Lung (tissue), 12 donors: ENCODE results near the gene TSEN15. TPM values are rescaled to one million over a fixed set of nuclear protein-coding genes. Genes with fewer than 3 reads are reported as not detected.
A peak's percentile ranks its signal among the peaks of the same experiment; 100 is the strongest.

Experiments used
- ATAC-seq: fragments of 200-7000 bp; cut with Tn5 transposase; one replicate; pipeline ENCODE4 v1.9.1; 2020; ENCODE audit warnings: moderate number of reproducible peaks; ENCODE audit not compliant: insufficient read depth, low FRiP score
- DNase-seq, 3 donors: peaks; one replicate each; pipeline ENCODE4 v3.0.0-alpha.2; 2013 to 2017
- H3K27ac ChIP-seq, 2 donors: one replicate each; pipeline ENCODE4 v1.5.1; 2013; ENCODE audit warnings: mild to moderate bottlenecking in 2 of 2, moderate library complexity in 2 of 2, control low read depth in 1 of 2, inconsistent platforms in 1 of 2, low read depth in 1 of 2, low read length in 1 of 2
- H3K27me3 ChIP-seq, 3 donors: one replicate each; pipeline ENCODE4 v1.5.1; 2013; ENCODE audit warnings: low read length in 2 of 3; ENCODE audit not compliant: control insufficient read depth in 3 of 3, insufficient read depth in 3 of 3
- H3K36me3 ChIP-seq, 4 donors: one replicate each; pipeline ENCODE4 v1.5.1; 2013; ENCODE audit warnings: low read length in 4 of 4, mild to moderate bottlenecking in 1 of 4, moderate library complexity in 1 of 4; ENCODE audit not compliant: control insufficient read depth in 4 of 4, insufficient read depth in 4 of 4
- H3K4me1 ChIP-seq, 5 donors: one replicate each; pipeline ENCODE4 v1.5.1; 2013; ENCODE audit warnings: low read length in 5 of 5, mild to moderate bottlenecking in 2 of 5, moderate library complexity in 1 of 5; ENCODE audit not compliant: control insufficient read depth in 5 of 5, insufficient read depth in 5 of 5
- H3K4me3 ChIP-seq: one replicate; pipeline ENCODE4 v1.5.1; 2013; ENCODE audit warnings: mild to moderate bottlenecking, control low read depth, moderate library complexity
- H3K9ac ChIP-seq, 2 donors: one replicate each; pipeline ENCODE4 v1.5.1; 2013; ENCODE audit warnings: low read length in 2 of 2, control low read depth in 1 of 2; ENCODE audit not compliant: insufficient read depth in 1 of 2
- H3K9me3 ChIP-seq, 4 donors: one replicate each; pipeline ENCODE4 v1.5.1; 2013; ENCODE audit warnings: low read length in 3 of 4, mild to moderate bottlenecking in 1 of 4, moderate library complexity in 1 of 4; ENCODE audit not compliant: control insufficient read depth in 4 of 4, insufficient read depth in 3 of 4
- WGBS, 2 donors: extraction: QIAGEN DNeasy Blood & Tissue Kit; methylation state at CpG; one replicate each; pipeline ENCODE4 v1.1.7; 2013; 5-methylcytosine and 5-hydroxymethylcytosine counted together
- polyA plus RNA-seq, 2 donors: library from polyadenylated mRNA; stranded (reverse); fragments of 200-250 nt; gene quantifications; one replicate each; pipeline ENCODE4 v1.2.1, GENCODE V29; 2013
- total RNA-seq, 2 donors: library from RNA; depleted of rRNA in 1 of 2; stranded (reverse); fragments of >200 nt in 1 of 2; gene quantifications; one replicate each; pipeline ENCODE4 v1.2.1, GENCODE V29; 2014 to 2021
- TF ChIP-seq, protein P1 (sequence below): IDR thresholded peaks from 2 replicates; pipeline ENCODE4 v1.5.1; 2012; ENCODE audit warnings: mild to moderate bottlenecking; ENCODE audit errors: control extremely low read depth, extremely low read depth
- donor health status: control.
- donor health status: control.
- donor health status: Bipolar disorder and iron deficiency.
- donor health status: healthy.
- donor health status: DM: yes; HTN: yes; CAD: no.

TSEN15 gene
- total and polyA plus RNA-seq, 4 donors = 18.8 to 32.8 (median 31.1) TPM

DNA sequence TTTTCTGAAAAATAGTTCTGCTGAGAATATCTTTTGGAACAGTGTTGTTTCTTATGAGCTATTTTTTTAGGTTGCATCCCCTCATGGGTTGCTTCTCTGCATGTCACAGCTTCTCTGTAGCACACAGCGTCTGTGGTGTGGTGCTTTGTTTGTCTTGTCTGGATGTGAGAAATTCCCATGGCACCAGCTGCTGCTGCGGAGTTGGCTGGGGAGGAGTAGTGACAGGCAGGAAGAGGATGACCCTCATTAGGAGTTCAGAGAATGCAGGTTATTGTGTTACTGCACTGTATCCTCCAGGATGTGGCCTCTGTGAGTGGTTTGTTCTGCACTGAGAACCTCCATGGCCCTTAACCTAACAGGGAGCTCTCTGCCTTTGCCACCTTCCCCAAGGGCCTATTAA, 64.8 kb downstream of the TSEN15 start:
- DNase-seq = peak; percentile 24 to 36 (median 25)
- Histone ChIP-seq H3K27ac (no peak overlapping the region), H3K9me3 (peaks cover 0 to 2% (median 0%) of the 10 kb centered on the region in 4 donors), H3K9ac (no peak overlapping the region), H3K27me3 (no peaks in the 10 kb centered on the region), H3K4me1 (peaks cover 0 to 3% (median 0%) of the 10 kb centered on the region in 5 donors), H3K36me3 (no peaks in the 10 kb centered on the region), H3K4me3 (no peak overlapping the region)
- ATAC-seq = no peak
- 63 to 80% methylated on average over 2 of the region's 2 CpGs for WGBS, 2 donors
- TF ChIP-seq, protein P1, sequence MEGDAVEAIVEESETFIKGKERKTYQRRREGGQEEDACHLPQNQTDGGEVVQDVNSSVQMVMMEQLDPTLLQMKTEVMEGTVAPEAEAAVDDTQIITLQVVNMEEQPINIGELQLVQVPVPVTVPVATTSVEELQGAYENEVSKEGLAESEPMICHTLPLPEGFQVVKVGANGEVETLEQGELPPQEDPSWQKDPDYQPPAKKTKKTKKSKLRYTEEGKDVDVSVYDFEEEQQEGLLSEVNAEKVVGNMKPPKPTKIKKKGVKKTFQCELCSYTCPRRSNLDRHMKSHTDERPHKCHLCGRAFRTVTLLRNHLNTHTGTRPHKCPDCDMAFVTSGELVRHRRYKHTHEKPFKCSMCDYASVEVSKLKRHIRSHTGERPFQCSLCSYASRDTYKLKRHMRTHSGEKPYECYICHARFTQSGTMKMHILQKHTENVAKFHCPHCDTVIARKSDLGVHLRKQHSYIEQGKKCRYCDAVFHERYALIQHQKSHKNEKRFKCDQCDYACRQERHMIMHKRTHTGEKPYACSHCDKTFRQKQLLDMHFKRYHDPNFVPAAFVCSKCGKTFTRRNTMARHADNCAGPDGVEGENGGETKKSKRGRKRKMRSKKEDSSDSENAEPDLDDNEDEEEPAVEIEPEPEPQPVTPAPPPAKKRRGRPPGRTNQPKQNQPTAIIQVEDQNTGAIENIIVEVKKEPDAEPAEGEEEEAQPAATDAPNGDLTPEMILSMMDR = no peak

- Histone ChIP-seq H3K27me3 (no peaks in the 10 kb centered on the region), H3K9me3 (peaks cover 0 to 2% (median 0%) of the 10 kb centered on the region in 4 donors), H3K27ac (no peak overlapping the region), H3K36me3 (no peaks in the 10 kb centered on the region), H3K4me1 (peaks cover 0 to 3% (median 0%) of the 10 kb centered on the region in 5 donors), H3K4me3 (no peak overlapping the region), H3K9ac (no peak overlapping the region)
- TF ChIP-seq, protein P1 = no peak
- DNase-seq (peak; percentile 59 to 90 (median 87)), ATAC-seq (no peak)
- WGBS, 2 donors = 82 to 88% methylated on average over 2 of the region's 2 CpGs
These were observed 66.5 kb downstream of the TSEN15 start for GRCh38 chr1:184118046-184118445.

Other genes starting within 250 kb of the TSEN15 start
- 10 to 100 TPM; 29.2 to 49.4 TPM for gene RGL1, start 246.6 kb upstream of the TSEN15 start, total RNA-seq
- gene RGL1, start 246.6 kb upstream of the TSEN15 start, polyA plus RNA-seq = 10 to 100 TPM in 1 of 2 donors, 1 to 10 TPM in 1; 9.6 to 41.3 TPM
- gene COLGALT2, start 14.0 kb upstream of the TSEN15 start, total RNA-seq = 1 to 10 TPM; 2.1 to 2.3 TPM
- 1 to 10 TPM in 1 of 2 donors, under 1 TPM in 1; 0.69 to 1.3 TPM for gene COLGALT2, start 14.0 kb upstream of the TSEN15 start, polyA plus RNA-seq